PC-9 (cell line): Measurements from ENCODE around the gene CYB5D1.

Source experiments
- EZH2 ChIP-seq: fragments of 200-600 bp; sonication (generic); IDR thresholded peaks from 2 replicates; pipeline ENCODE4 v1.8.0; 2017; ENCODE audit warnings: antibody characterized with exemption, low read depth
- TF ChIP-seq, protein P1 (sequence below): fragments of 200-600 bp; sonication (generic); conservative IDR thresholded peaks from 2 replicates; pipeline ENCODE4 v1.6.1; 2017; ENCODE audit warnings: mixed run types, antibody characterized with exemption, mild to moderate bottlenecking, moderate library complexity

DNA sequence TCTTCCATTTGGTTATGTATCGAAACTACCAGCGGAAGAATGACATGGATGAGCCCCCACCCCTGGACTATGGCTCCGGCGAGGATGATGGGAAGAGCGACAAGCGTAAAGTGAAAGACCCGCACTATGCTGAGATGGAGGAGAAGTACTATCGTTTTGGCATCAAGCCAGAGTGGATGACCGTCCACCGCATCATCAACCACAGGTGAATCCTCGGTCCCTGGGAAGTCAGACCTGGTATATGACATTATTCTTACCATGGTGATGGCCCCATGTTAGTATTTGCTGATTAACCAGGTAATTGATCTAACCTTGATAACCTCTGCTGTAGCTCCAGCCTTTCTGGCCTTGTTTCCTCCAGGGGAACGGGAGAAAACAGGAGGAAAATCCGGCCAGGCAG, 39.3 kb downstream of the CYB5D1 start:
- TF ChIP-seq, protein P1, sequence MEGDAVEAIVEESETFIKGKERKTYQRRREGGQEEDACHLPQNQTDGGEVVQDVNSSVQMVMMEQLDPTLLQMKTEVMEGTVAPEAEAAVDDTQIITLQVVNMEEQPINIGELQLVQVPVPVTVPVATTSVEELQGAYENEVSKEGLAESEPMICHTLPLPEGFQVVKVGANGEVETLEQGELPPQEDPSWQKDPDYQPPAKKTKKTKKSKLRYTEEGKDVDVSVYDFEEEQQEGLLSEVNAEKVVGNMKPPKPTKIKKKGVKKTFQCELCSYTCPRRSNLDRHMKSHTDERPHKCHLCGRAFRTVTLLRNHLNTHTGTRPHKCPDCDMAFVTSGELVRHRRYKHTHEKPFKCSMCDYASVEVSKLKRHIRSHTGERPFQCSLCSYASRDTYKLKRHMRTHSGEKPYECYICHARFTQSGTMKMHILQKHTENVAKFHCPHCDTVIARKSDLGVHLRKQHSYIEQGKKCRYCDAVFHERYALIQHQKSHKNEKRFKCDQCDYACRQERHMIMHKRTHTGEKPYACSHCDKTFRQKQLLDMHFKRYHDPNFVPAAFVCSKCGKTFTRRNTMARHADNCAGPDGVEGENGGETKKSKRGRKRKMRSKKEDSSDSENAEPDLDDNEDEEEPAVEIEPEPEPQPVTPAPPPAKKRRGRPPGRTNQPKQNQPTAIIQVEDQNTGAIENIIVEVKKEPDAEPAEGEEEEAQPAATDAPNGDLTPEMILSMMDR: no peak
- no peak for TF ChIP-seq EZH2
